ENCODE data around the gene MYL9. TPM values are rescaled to one million over a fixed set of nuclear protein-coding genes. Genes with fewer than 3 reads are reported as not detected.

MYL9 gene
- total RNA-seq, 1 experiment from 2014 or later, result 13.3 TPM

DNA sequence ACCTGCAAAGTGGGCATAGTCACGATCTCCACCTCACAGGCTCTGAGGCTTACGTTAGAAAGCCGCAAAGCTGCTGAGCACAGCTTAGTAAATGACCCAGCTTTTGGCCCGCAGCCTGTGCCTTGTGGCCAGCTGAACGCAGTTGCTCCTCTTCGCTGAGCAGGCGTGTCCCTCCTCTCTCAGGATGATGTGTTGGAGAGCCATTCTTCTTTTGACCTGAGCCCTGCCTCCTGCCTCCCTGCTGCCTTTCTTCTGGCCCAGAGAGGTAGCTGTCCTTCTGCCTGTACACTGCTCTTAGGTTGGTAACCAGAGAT, 47.6 kb upstream of the MYL9 start:
- CTCF ChIA-PET, result no interaction called here
- Histone ChIP-seq H3K27me3 (ENCODE audit: insufficient read depth, low read depth) (no peaks in the 10 kb centered on the region), H2AFZ (no peak overlapping the region), H3K79me2 (ENCODE audit: low read depth) (no peaks in the 10 kb centered on the region; the same call in 1 of the 2 replicates), H3K4me3 (no peak overlapping the region), H3K9me3 (ENCODE audit: insufficient read depth, low read depth) (no peaks in the 10 kb centered on the region), H3K4me2 (no peak overlapping the region), H3K4me1 (replicated peaks; ENCODE audit: insufficient read depth) (no peaks in the 10 kb centered on the region), H4K20me1 (ENCODE audit: insufficient read depth) (peaks cover 19% of the 10 kb centered on the region), H3F3A (ENCODE audit: insufficient read depth, low read depth) (no peaks in the 10 kb centered on the region), H3K9me2 (ENCODE audit: insufficient read depth) (no peaks in the 10 kb centered on the region), H3K27ac (no peak overlapping the region), H3K36me3 (ENCODE audit: low read depth) (no peaks in the 10 kb centered on the region)
- BruUV-seq (replicated peaks), result no TSS peak
- no peak for TF ChIP-seq CTCF (conservative IDR thresholded peaks at IDR 0.05)
- TF ChIP-seq EZH2 (IDR thresholded peaks at IDR 0.05; ENCODE audit: low read depth), result no peak
- POLR2A ChIA-PET (ENCODE audit: unreplicated experiment), result no interaction called here
- DNase-seq, result no peak
- intact Hi-C loops (cut with micrococcal nuclease; ENCODE audit: unreplicated experiment), result no loop called here

DNA sequence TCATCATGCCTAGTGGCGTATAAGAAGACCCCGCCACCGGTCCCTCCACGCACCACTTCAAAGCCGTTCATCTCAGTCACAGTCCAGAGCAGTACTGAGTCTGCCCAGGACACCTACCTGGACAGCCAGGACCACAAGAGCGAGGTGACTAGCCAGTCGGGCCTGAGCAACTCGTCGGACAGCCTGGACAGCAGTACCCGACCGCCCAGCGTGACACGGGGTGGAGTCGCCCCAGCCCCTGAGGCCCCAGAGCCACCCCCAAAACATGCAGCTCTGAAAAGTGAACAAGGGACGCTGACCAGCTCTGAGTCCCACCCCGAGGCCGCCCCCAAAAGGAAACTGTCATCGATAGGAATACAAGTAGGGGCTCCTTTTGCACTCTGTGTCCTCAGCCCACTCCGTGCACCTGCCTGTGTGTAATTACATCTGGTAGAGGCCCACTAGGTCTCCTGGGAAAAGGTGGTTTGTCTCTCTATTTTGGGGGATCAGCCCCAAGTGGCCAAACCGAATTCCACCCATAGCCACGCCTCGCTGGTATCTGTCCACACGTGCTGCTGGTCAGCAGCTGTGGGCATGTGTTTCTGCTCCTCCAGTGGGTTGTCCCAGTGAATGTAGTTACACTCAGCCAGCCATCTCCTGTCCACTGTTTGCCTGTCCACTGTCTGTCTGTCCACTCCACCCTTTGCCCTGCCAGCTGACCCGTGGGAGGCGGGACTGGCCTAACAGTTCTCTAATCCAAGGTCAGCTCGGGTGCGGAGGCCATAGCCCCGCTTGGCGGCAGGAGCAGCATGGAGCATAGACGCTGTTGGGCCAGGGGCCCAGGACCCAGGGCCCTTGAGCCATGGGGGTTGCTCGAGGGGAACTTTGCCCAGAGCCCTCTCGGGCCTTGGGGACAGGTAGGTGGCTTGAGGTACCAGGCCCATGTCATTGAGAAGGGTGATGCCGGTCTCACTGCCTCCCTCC, 44.3 kb upstream of the MYL9 start:
- TF ChIP-seq CTCF (conservative IDR thresholded peaks at IDR 0.05) (no peak), EZH2 (IDR thresholded peaks at IDR 0.05; ENCODE audit: low read depth) (no peak)
- CTCF ChIA-PET, result interaction anchor here (0.6 kb wide), 1 partner anchor 9 kb away, joined by 3 read pairs; no protein-coding TSS in a partner anchor
- no peak for DNase-seq
- Histone ChIP-seq H3K4me1 (replicated peaks; ENCODE audit: insufficient read depth) (no peaks in the 10 kb centered on the region), H3K27ac (no peak overlapping the region), H3K9me3 (ENCODE audit: insufficient read depth, low read depth) (no peaks in the 10 kb centered on the region), H3K36me3 (ENCODE audit: low read depth) (no peaks in the 10 kb centered on the region), H3K4me3 (no peak overlapping the region), H3K4me2 (no peak overlapping the region), H3K27me3 (ENCODE audit: insufficient read depth, low read depth) (no peaks in the 10 kb centered on the region), H2AFZ (no peak overlapping the region), H3F3A (ENCODE audit: insufficient read depth, low read depth) (no peaks in the 10 kb centered on the region), H3K9me2 (ENCODE audit: insufficient read depth) (no peaks in the 10 kb centered on the region), H3K79me2 (ENCODE audit: low read depth) (no peaks in the 10 kb centered on the region; the same call in 1 of the 2 replicates), H4K20me1 (ENCODE audit: insufficient read depth) (peaks cover 7% of the 10 kb centered on the region)
- no TSS peak for BruUV-seq (replicated peaks)
- POLR2A ChIA-PET (ENCODE audit: unreplicated experiment), result no interaction called here
- intact Hi-C loops (cut with micrococcal nuclease; ENCODE audit: unreplicated experiment), result no loop called here

DNA sequence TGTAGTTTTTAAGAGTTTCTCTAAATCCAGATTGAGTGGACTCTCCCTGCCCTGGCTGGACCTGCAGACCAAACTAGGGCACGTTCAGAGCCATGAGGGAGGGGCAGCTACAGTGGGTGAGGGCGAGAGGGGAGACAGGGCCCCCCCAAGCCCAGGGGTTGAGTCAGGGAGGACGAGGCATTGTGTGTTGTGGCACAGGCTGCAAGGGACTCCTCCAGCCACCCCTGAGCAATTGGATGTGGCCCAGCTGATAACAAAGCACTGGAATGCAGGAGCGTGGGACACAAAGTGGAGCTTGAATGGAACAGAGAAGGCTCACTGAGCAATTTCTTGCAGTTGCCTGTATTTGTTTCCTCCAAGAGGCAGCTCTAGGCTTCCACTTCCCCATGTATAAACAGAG, 43.5 kb upstream of the MYL9 start:
- BruUV-seq (replicated peaks), result no TSS peak
- Histone ChIP-seq H3K9me2 (ENCODE audit: insufficient read depth) (no peaks in the 10 kb centered on the region), H3K9me3 (ENCODE audit: insufficient read depth, low read depth) (no peaks in the 10 kb centered on the region), H3K36me3 (ENCODE audit: low read depth) (no peaks in the 10 kb centered on the region), H3K27me3 (ENCODE audit: insufficient read depth, low read depth) (no peaks in the 10 kb centered on the region), H3F3A (ENCODE audit: insufficient read depth, low read depth) (no peaks in the 10 kb centered on the region), H3K4me3 (no peak overlapping the region), H3K27ac (no peak overlapping the region), H2AFZ (no peak overlapping the region), H3K4me2 (no peak overlapping the region), H3K79me2 (ENCODE audit: low read depth) (no peaks in the 10 kb centered on the region), H3K4me1 (replicated peaks; ENCODE audit: insufficient read depth) (no peaks in the 10 kb centered on the region), H4K20me1 (ENCODE audit: insufficient read depth) (peaks cover 4% of the 10 kb centered on the region; the same call in 1 of the 2 replicates)
- TF ChIP-seq EZH2 (IDR thresholded peaks at IDR 0.05; ENCODE audit: low read depth) (no peak), CTCF (conservative IDR thresholded peaks at IDR 0.05) (no peak)
- intact Hi-C loops (cut with micrococcal nuclease; ENCODE audit: unreplicated experiment), result no loop called here
- POLR2A ChIA-PET (ENCODE audit: unreplicated experiment), result no interaction called here
- DNase-seq, result no peak
- CTCF ChIA-PET, result no interaction called here
